ENCODE results near the gene C5orf46. TPM values are rescaled to one million over a fixed set of nuclear protein-coding genes. Genes with fewer than 3 reads are reported as not detected.

Gene C5orf46
- total RNA-seq, 1 experiment from 2014 or later: not detected

DNA sequence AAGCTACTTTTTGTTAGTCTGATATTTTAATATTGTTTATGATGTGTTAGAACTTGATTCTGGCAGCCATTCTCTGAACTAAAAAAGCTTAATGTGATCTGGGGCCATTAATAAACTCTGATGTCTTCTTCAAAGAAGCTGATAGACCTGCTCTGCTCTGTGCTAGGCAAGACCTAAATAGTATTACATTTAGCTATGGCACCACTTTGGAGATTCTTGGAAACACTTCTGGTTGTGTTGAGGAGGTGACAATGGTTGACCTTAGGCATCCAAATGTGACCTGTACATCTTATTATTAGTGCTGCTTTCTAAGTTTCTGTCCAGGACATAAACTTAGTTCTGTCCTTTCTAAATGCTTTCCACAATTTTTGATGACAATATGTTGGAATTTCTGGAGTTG lies 49.5 kb downstream of the C5orf46 start (continued):
- TF ChIP-seq, protein P1, sequence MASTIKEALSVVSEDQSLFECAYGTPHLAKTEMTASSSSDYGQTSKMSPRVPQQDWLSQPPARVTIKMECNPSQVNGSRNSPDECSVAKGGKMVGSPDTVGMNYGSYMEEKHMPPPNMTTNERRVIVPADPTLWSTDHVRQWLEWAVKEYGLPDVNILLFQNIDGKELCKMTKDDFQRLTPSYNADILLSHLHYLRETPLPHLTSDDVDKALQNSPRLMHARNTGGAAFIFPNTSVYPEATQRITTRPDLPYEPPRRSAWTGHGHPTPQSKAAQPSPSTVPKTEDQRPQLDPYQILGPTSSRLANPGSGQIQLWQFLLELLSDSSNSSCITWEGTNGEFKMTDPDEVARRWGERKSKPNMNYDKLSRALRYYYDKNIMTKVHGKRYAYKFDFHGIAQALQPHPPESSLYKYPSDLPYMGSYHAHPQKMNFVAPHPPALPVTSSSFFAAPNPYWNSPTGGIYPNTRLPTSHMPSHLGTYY (CRISPR knock-in tag; IDR thresholded peaks at IDR 0.05): 0 out of 2 replicates have a peak, but pooled peaks have one; percentile 9
- TF ChIP-seq TEAD1 (CRISPR knock-in tag; IDR thresholded peaks at IDR 0.05) (no peak), ZNF138 (CRISPR knock-in tag; conservative IDR thresholded peaks at IDR 0.05) (no peak), HMGA2 (CRISPR knock-in tag; IDR thresholded peaks at IDR 0.05) (no peak), ZNF671 (CRISPR knock-in tag; IDR thresholded peaks at IDR 0.05) (peak; percentile 35; the same call in 1 of the 2 replicates), TP53 (CRISPR knock-in tag; IDR thresholded peaks at IDR 0.05) (no peak)
- TF ChIP-seq, protein P2, sequence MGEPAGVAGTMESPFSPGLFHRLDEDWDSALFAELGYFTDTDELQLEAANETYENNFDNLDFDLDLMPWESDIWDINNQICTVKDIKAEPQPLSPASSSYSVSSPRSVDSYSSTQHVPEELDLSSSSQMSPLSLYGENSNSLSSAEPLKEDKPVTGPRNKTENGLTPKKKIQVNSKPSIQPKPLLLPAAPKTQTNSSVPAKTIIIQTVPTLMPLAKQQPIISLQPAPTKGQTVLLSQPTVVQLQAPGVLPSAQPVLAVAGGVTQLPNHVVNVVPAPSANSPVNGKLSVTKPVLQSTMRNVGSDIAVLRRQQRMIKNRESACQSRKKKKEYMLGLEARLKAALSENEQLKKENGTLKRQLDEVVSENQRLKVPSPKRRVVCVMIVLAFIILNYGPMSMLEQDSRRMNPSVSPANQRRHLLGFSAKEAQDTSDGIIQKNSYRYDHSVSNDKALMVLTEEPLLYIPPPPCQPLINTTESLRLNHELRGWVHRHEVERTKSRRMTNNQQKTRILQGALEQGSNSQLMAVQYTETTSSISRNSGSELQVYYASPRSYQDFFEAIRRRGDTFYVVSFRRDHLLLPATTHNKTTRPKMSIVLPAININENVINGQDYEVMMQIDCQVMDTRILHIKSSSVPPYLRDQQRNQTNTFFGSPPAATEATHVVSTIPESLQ (CRISPR knock-in tag; IDR thresholded peaks at IDR 0.05): no peak
- TF ChIP-seq, protein P3, sequence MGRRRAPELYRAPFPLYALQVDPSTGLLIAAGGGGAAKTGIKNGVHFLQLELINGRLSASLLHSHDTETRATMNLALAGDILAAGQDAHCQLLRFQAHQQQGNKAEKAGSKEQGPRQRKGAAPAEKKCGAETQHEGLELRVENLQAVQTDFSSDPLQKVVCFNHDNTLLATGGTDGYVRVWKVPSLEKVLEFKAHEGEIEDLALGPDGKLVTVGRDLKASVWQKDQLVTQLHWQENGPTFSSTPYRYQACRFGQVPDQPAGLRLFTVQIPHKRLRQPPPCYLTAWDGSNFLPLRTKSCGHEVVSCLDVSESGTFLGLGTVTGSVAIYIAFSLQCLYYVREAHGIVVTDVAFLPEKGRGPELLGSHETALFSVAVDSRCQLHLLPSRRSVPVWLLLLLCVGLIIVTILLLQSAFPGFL (CRISPR knock-in tag; IDR thresholded peaks at IDR 0.05; ENCODE audit: borderline replicate concordance): no peak
- TF ChIP-seq, protein P4, sequence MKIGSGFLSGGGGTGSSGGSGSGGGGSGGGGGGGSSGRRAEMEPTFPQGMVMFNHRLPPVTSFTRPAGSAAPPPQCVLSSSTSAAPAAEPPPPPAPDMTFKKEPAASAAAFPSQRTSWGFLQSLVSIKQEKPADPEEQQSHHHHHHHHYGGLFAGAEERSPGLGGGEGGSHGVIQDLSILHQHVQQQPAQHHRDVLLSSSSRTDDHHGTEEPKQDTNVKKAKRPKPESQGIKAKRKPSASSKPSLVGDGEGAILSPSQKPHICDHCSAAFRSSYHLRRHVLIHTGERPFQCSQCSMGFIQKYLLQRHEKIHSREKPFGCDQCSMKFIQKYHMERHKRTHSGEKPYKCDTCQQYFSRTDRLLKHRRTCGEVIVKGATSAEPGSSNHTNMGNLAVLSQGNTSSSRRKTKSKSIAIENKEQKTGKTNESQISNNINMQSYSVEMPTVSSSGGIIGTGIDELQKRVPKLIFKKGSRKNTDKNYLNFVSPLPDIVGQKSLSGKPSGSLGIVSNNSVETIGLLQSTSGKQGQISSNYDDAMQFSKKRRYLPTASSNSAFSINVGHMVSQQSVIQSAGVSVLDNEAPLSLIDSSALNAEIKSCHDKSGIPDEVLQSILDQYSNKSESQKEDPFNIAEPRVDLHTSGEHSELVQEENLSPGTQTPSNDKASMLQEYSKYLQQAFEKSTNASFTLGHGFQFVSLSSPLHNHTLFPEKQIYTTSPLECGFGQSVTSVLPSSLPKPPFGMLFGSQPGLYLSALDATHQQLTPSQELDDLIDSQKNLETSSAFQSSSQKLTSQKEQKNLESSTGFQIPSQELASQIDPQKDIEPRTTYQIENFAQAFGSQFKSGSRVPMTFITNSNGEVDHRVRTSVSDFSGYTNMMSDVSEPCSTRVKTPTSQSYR (CRISPR knock-in tag; IDR thresholded peaks at IDR 0.05): no peak
- TF ChIP-seq, protein P5, sequence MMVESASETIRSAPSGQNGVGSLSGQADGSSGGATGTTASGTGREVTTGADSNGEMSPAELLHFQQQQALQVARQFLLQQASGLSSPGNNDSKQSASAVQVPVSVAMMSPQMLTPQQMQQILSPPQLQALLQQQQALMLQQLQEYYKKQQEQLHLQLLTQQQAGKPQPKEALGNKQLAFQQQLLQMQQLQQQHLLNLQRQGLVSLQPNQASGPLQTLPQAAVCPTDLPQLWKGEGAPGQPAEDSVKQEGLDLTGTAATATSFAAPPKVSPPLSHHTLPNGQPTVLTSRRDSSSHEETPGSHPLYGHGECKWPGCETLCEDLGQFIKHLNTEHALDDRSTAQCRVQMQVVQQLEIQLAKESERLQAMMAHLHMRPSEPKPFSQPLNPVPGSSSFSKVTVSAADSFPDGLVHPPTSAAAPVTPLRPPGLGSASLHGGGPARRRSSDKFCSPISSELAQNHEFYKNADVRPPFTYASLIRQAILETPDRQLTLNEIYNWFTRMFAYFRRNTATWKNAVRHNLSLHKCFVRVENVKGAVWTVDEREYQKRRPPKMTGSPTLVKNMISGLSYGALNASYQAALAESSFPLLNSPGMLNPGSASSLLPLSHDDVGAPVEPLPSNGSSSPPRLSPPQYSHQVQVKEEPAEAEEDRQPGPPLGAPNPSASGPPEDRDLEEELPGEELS (CRISPR knock-in tag; IDR thresholded peaks at IDR 0.05): no peak

DNA sequence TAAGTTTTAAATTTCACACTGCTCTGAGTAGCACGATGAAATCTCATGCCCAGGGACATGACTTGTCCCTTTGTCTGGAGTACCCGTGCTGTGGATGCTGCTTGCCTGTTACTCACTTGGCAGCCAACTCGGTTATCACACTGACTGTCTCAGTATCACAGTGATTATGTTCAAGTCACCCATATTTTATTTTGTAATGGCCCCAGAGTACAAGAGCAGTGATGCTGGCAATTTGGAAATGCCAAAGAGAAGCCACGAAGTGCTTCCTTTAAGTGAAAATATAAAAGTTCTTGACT lies 50.6 kb downstream of the C5orf46 start:
- no peak overlapping the region for H3K27ac Mint-ChIP-seq
- DNase-seq (ENCODE audit: low spot score): no peak
- no peak for ATAC-seq
- peaks cover 4% of the 10 kb centered on the region; the same call in 1 of the 2 replicates for H3K9me3 Mint-ChIP-seq
- peaks cover 3% of the 10 kb centered on the region for H3K27me3 Mint-ChIP-seq (ENCODE audit: low read depth)
- TF ChIP-seq, protein P1 (CRISPR knock-in tag; IDR thresholded peaks at IDR 0.05): peak; percentile 67; the same call in 1 of the 2 replicates
- TF ChIP-seq, protein P6, sequence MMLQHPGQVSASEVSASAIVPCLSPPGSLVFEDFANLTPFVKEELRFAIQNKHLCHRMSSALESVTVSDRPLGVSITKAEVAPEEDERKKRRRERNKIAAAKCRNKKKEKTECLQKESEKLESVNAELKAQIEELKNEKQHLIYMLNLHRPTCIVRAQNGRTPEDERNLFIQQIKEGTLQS (CRISPR knock-in tag; conservative IDR thresholded peaks at IDR 0.05): no peak
- TF ChIP-seq NR3C1 (CRISPR knock-in tag; conservative IDR thresholded peaks at IDR 0.05; ENCODE audit: low read depth) (no peak), RELA (CRISPR knock-in tag; IDR thresholded peaks at IDR 0.05; ENCODE audit: borderline replicate concordance) (no peak), PRRX2 (CRISPR knock-in tag; IDR thresholded peaks at IDR 0.05) (no peak), ZNF671 (CRISPR knock-in tag; IDR thresholded peaks at IDR 0.05) (peak; percentile 48; the same call in 1 of the 2 replicates), FOXK1 (CRISPR knock-in tag; IDR thresholded peaks at IDR 0.05) (no peak)
- TF ChIP-seq, protein P7, sequence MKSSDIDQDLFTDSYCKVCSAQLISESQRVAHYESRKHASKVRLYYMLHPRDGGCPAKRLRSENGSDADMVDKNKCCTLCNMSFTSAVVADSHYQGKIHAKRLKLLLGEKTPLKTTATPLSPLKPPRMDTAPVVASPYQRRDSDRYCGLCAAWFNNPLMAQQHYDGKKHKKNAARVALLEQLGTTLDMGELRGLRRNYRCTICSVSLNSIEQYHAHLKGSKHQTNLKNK (CRISPR knock-in tag; IDR thresholded peaks at IDR 0.05): 0 out of 2 replicates have a peak, but pooled peaks have one; percentile 72
- TF ChIP-seq, protein P8, sequence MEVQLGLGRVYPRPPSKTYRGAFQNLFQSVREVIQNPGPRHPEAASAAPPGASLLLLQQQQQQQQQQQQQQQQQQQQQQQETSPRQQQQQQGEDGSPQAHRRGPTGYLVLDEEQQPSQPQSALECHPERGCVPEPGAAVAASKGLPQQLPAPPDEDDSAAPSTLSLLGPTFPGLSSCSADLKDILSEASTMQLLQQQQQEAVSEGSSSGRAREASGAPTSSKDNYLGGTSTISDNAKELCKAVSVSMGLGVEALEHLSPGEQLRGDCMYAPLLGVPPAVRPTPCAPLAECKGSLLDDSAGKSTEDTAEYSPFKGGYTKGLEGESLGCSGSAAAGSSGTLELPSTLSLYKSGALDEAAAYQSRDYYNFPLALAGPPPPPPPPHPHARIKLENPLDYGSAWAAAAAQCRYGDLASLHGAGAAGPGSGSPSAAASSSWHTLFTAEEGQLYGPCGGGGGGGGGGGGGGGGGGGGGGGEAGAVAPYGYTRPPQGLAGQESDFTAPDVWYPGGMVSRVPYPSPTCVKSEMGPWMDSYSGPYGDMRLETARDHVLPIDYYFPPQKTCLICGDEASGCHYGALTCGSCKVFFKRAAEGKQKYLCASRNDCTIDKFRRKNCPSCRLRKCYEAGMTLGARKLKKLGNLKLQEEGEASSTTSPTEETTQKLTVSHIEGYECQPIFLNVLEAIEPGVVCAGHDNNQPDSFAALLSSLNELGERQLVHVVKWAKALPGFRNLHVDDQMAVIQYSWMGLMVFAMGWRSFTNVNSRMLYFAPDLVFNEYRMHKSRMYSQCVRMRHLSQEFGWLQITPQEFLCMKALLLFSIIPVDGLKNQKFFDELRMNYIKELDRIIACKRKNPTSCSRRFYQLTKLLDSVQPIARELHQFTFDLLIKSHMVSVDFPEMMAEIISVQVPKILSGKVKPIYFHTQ (CRISPR knock-in tag; IDR thresholded peaks at IDR 0.05): peak; percentile 75; the same call in 1 of the 2 replicates
- ChIA-PET CTCF (no interaction called here), POLR2A (interaction anchor here (0.7 kb wide), 1 partner anchor 1518 kb away, joined by 3 read pairs; no protein-coding TSS in a partner anchor)
- H3K4me1 Mint-ChIP-seq: peaks cover 65% of the 10 kb centered on the region
- H3K4me3 Mint-ChIP-seq: no peak overlapping the region
- H3K36me3 Mint-ChIP-seq: no peaks in the 10 kb centered on the region

Measured in WTC11 (cell line).